ENCODE measurements around the gene SERP2. TPM values are rescaled to one million over a fixed set of nuclear protein-coding genes. Genes with fewer than 3 reads are reported as not detected.

Gene SERP2
- total RNA-seq, 1 experiment from 2014 or later, result not detected

GRCh38 chr13:44435142-44435918, 61.7 kb downstream of the SERP2 start:
- H3K79me2 ChIP-seq (ENCODE audit: insufficient read depth, low read length), result peaks cover 29% of the 10 kb centered on the region
- H3K27ac ChIP-seq (ENCODE audit: low read depth, low read length), result peak overlapping the region; percentile 91
- ATAC-seq (peak; percentile 59), DNase-seq (ENCODE audit: low read depth, low spot score) (peak; percentile 92)
- peaks cover 13 to 21% of the 10 kb centered on the region in 2 experiments; a peak in 3 of 4 replicates for H3K36me3 ChIP-seq (ENCODE audit: control insufficient read depth in 1 of 2, insufficient read depth in 2 of 2, low read length in 2 of 2)
- no peaks in the 10 kb centered on the region for H3K9me3 ChIP-seq (ENCODE audit: control insufficient read depth in 1 of 2, insufficient read depth in 1 of 2, low read depth in 1 of 2, low read length in 2 of 2)
- no peaks in the 10 kb centered on the region for H3K27me3 ChIP-seq (ENCODE audit: insufficient read depth, low read length)
- BruUV-seq (replicated peaks), result TSS peak; percentile 89
- no peak for TF ChIP-seq ELF1 (IDR thresholded peaks at IDR 0.05; ENCODE audit: borderline replicate concordance, low read depth)
- TF ChIP-seq ZNF274 (IDR thresholded peaks at IDR 0.05; ENCODE audit: low read depth, low read length), result no peak
- peak; percentile 35 for TF ChIP-seq TCF7L2 (IDR thresholded peaks at IDR 0.05; ENCODE audit: borderline replicate concordance, extremely low read depth, insufficient read depth, insufficient read length)
- TF ChIP-seq POLR2A (IDR thresholded peaks at IDR 0.05; ENCODE audit: borderline replicate concordance, extremely low read depth, insufficient read depth, insufficient read length), result peak; percentile 15
- peak; percentile 69 for TF ChIP-seq POLR2AphosphoS5 (IDR thresholded peaks at IDR 0.05; ENCODE audit: low read depth, low read length)
- TF ChIP-seq ZBTB33 (IDR thresholded peaks at IDR 0.05; ENCODE audit: extremely low read depth, insufficient replicate concordance, low read length), result peak; percentile 34
- RAD21 ChIA-PET (ENCODE audit: low non-redundant PET in 1 of 2, low total read pairs in 2 of 2, uncharacterized antibody in 2 of 2, unreplicated experiment in 2 of 2), result interaction anchor here (0.6 to 1.7 kb wide), 8 partner anchors 11 to 293 kb away, joined by 3 to 11 read pairs (median 6); no protein-coding TSS in a partner anchor
- H3K9me2 ChIP-seq (ENCODE audit: insufficient read depth), result no peaks in the 10 kb centered on the region
- POLR2A ChIA-PET, result interaction anchor here (0.6 to 7.6 kb wide), 37 partner anchors 11 to 897 kb away, joined by 3 to 172 read pairs (median 5); no protein-coding TSS in a partner anchor
- H4K20me1 ChIP-seq (ENCODE audit: insufficient read depth), result peaks cover 6% of the 10 kb centered on the region; the same call in 1 of the 2 replicates
- CTCF ChIA-PET, result interaction anchor here (0.7 to 1.3 kb wide), 5 partner anchors 70 to 530 kb away, joined by 3 to 8 read pairs (median 4); no protein-coding TSS in a partner anchor
- no peak overlapping the region for H2AFZ ChIP-seq (ENCODE audit: low read depth, low read length, poor library complexity, severe bottlenecking)
- H3K4me1 ChIP-seq (ENCODE audit: control insufficient read depth in 1 of 2, insufficient read depth in 2 of 2, low read length in 2 of 2), result peaks cover 32 to 66% of the 10 kb centered on the region in 2 experiments
- intact Hi-C loops (cut with micrococcal nuclease), result loop anchor here (1.0 to 5.0 kb wide), 3 partner anchors 37 to 293 kb away; no protein-coding TSS in a partner anchor
- H3K4me3 ChIP-seq (replicated peaks in 1 of 2; ENCODE audit: low read depth in 1 of 2, low read length in 2 of 2), result peak overlapping the region; percentile 90 to 94
- H3K4me2 ChIP-seq (ENCODE audit: low read length), result peak overlapping the region; percentile 93
- peak overlapping the region; percentile 90 for H3K9ac ChIP-seq (ENCODE audit: low read length)

Measured in HCT116 (cell line).